ENCODE data around the gene DENND4A.
A peak's percentile ranks its signal among the peaks of the same experiment; 100 is the strongest.

GRCh38 chr15:65824031-65824743 is 32.1 kb upstream of the DENND4A start:
- TF ChIP-seq, protein P1, sequence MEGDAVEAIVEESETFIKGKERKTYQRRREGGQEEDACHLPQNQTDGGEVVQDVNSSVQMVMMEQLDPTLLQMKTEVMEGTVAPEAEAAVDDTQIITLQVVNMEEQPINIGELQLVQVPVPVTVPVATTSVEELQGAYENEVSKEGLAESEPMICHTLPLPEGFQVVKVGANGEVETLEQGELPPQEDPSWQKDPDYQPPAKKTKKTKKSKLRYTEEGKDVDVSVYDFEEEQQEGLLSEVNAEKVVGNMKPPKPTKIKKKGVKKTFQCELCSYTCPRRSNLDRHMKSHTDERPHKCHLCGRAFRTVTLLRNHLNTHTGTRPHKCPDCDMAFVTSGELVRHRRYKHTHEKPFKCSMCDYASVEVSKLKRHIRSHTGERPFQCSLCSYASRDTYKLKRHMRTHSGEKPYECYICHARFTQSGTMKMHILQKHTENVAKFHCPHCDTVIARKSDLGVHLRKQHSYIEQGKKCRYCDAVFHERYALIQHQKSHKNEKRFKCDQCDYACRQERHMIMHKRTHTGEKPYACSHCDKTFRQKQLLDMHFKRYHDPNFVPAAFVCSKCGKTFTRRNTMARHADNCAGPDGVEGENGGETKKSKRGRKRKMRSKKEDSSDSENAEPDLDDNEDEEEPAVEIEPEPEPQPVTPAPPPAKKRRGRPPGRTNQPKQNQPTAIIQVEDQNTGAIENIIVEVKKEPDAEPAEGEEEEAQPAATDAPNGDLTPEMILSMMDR (IDR thresholded peaks at IDR 0.05): peak; percentile 33 to 60 (median 50)
- TF ChIP-seq POLR2A (IDR thresholded peaks at IDR 0.05) (no peak), EP300 (IDR thresholded peaks at IDR 0.05) (no peak)

Measured in tibial nerve (tissue), 4 donors.